Osteoblast (primary cell): ENCODE measurements around the gene JAZF1. TPM values are rescaled to one million over a fixed set of nuclear protein-coding genes. Genes with fewer than 3 reads are reported as not detected.

Source experiments
- DNase-seq: peaks from one replicate; pipeline ENCODE4 v3.0.0; 2011; ENCODE audit warnings: low spot score, mixed read lengths; ENCODE audit not compliant: insufficient read length; ENCODE audit errors: missing footprints
- H2AFZ ChIP-seq: 2 replicates; pipeline ENCODE4 v1.6.0; 2011; ENCODE audit warnings: mild to moderate bottlenecking, low read length
- H3K27ac ChIP-seq: 2 replicates; pipeline ENCODE4 v1.5.1; 2011; ENCODE audit warnings: mild to moderate bottlenecking, low read depth, low read length, moderate library complexity
- H3K27me3 ChIP-seq: 2 replicates; pipeline ENCODE4 v1.6.0; 2012; ENCODE audit warnings: mild to moderate bottlenecking, control low read depth, inconsistent platforms, low read length, moderate library complexity; ENCODE audit not compliant: insufficient read depth
- H3K36me3 ChIP-seq: 2 replicates; pipeline ENCODE4 v1.5.1; 2011; ENCODE audit warnings: mild to moderate bottlenecking, low read length, control low read depth, moderate library complexity; ENCODE audit not compliant: insufficient read depth
- H3K4me1 ChIP-seq: 2 replicates; pipeline ENCODE4 v1.5.1; 2011; ENCODE audit warnings: mild to moderate bottlenecking, low read length, control low read depth, moderate library complexity; ENCODE audit not compliant: insufficient read depth
- H3K4me2 ChIP-seq: 2 replicates; pipeline ENCODE4 v1.6.0; 2011; ENCODE audit warnings: mild to moderate bottlenecking, low read length; ENCODE audit not compliant: insufficient read depth
- H3K4me3 ChIP-seq: fragments of 200-600 bp; sonication (generic); 3 replicates; pipeline ENCODE4 v1.5.1; 2012; ENCODE audit warnings: mild to moderate bottlenecking, low read length, inconsistent platforms; ENCODE audit not compliant: insufficient read depth
- H3K79me2 ChIP-seq: 2 replicates; pipeline ENCODE4 v1.6.0; 2012; ENCODE audit warnings: mild to moderate bottlenecking, low read length, control low read depth, inconsistent platforms; ENCODE audit not compliant: insufficient read depth
- H3K9me3 ChIP-seq: 2 replicates; pipeline ENCODE4 v1.5.1; 2011; ENCODE audit warnings: low read depth, low read length, control low read depth
- H4K20me1 ChIP-seq: 2 replicates; pipeline ENCODE4 v1.6.0; 2012; ENCODE audit warnings: mild to moderate bottlenecking, low read length, control low read depth; ENCODE audit not compliant: insufficient read depth
- total RNA-seq: library from RNA; depleted of rRNA; stranded (reverse); fragments of >200 nt; gene quantifications from 2 replicates; pipeline ENCODE4 v1.2.3, GENCODE V29; 2012
- TF ChIP-seq, protein P1 (sequence below): IDR thresholded peaks from 2 replicates; pipeline ENCODE4 v1.5.1; 2011; ENCODE audit warnings: mild to moderate bottlenecking, low read depth, low read length, moderate library complexity; ENCODE audit errors: extremely low read depth

Gene JAZF1
- total RNA-seq, 1 donor: 15.9 TPM

DNA sequence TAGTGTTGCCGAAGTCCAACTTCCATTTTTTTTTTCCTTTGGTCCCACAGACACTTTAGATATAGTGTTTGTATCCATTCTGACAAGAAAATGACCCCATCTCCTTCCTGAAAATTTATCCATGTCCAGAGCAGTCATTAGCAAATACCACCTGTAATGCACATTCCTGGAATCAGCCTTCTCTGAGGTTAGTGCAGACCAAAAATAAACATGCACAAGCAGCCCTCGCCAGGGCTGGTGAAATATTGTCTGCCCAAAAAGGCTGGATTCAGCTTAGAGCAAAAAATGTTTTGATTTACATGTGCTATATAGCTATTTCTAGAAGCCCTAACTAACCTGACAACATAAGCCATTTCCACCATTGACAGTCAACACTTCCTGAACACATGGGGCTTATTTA lies 294.9 kb downstream of the JAZF1 start:
- Histone ChIP-seq H3K36me3 (no peaks in the 10 kb centered on the region), H3K4me3 (no peak overlapping the region), H4K20me1 (peaks cover 2% of the 10 kb centered on the region), H3K79me2 (no peaks in the 10 kb centered on the region), H2AFZ (no peak overlapping the region), H3K4me1 (no peaks in the 10 kb centered on the region), H3K4me2 (no peak overlapping the region), H3K27me3 (no peaks in the 10 kb centered on the region), H3K27ac (no peak overlapping the region), H3K9me3 (no peaks in the 10 kb centered on the region)
- no peak for DNase-seq
- TF ChIP-seq, protein P1, sequence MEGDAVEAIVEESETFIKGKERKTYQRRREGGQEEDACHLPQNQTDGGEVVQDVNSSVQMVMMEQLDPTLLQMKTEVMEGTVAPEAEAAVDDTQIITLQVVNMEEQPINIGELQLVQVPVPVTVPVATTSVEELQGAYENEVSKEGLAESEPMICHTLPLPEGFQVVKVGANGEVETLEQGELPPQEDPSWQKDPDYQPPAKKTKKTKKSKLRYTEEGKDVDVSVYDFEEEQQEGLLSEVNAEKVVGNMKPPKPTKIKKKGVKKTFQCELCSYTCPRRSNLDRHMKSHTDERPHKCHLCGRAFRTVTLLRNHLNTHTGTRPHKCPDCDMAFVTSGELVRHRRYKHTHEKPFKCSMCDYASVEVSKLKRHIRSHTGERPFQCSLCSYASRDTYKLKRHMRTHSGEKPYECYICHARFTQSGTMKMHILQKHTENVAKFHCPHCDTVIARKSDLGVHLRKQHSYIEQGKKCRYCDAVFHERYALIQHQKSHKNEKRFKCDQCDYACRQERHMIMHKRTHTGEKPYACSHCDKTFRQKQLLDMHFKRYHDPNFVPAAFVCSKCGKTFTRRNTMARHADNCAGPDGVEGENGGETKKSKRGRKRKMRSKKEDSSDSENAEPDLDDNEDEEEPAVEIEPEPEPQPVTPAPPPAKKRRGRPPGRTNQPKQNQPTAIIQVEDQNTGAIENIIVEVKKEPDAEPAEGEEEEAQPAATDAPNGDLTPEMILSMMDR: no peak

DNA sequence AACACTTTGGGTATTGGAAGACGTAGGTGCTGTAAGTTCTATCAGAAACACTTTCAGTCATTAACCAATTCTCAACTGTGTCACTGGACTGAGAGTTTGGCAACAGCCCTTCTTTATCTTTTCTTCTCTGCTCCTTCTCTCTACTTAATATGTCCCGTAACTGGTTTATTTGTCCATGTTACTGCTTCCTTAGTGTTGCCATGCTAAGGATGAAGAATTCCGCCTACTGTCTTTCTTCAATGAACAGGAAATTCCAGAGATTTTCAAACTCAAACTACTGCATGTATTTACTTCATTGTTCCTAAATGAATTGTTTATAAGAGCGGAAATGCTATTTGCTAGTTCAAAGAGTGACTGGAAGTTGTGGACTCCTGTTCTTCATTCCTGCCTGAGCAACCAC lies 296.9 kb downstream of the JAZF1 start:
- Histone ChIP-seq H3K27ac (no peak overlapping the region), H3K4me2 (no peak overlapping the region), H2AFZ (no peak overlapping the region)

DNA sequence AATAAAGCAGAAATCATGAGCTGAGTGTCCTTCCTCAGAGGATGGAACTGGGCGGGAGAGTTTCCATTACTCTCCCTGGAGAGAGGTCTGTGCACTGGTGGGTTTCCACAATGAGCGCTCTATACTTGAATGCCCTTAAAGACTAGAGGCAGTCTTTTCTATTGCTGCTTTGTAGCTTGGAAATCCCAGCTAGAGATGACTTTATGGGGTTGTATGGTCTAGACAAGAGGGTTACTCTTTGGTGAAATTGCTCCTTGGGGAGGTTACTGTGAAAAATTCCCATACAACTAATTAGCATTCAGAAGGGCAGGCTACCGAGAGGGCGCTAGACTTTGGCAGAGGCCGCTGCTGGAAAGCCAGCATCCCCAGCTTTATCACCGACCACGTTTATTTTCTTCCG lies 303.8 kb downstream of the JAZF1 start:
- DNase-seq: no peak
- Histone ChIP-seq H3K79me2 (no peaks in the 10 kb centered on the region), H3K27ac (no peak overlapping the region), H2AFZ (no peak overlapping the region), H3K4me1 (peaks cover 9% of the 10 kb centered on the region), H3K4me3 (no peak overlapping the region), H3K4me2 (no peak overlapping the region), H3K36me3 (no peaks in the 10 kb centered on the region), H3K9me3 (no peaks in the 10 kb centered on the region), H4K20me1 (peaks cover 9% of the 10 kb centered on the region), H3K27me3 (no peaks in the 10 kb centered on the region)
- TF ChIP-seq, protein P1: no peak

More for the DNA sequence above, 296.9 kb downstream of the JAZF1 start:
- H3K9me3 ChIP-seq: no peaks in the 10 kb centered on the region
- H3K36me3 ChIP-seq: no peaks in the 10 kb centered on the region
- no peak overlapping the region for H3K4me3 ChIP-seq
- no peaks in the 10 kb centered on the region for H3K79me2 ChIP-seq
- DNase-seq: no peak
- TF ChIP-seq, protein P1: no peak
- no peaks in the 10 kb centered on the region for H3K27me3 ChIP-seq
- no peaks in the 10 kb centered on the region for H3K4me1 ChIP-seq
- peaks cover 2% of the 10 kb centered on the region for H4K20me1 ChIP-seq

DNA sequence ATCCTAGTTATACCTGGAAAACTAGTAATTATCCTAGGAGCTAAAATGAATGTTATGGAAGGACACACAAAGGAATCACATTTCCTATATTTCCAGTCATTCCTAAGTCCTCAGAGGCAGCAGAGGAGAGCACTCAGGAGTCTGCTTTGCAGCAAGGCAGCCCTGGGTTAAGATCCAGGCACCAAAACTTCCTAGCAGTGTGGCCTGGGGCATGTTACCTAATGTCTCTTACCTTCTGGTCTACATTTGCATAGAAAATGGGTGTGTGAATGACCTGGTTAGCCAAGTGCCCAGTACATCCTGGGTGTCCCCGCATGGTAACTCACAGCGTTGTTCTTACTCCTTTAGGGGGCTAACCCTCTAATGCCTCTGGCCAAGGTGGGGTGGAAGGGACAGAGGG lies 304.8 kb downstream of the JAZF1 start:
- no peak overlapping the region for H2AFZ ChIP-seq
- no peak overlapping the region for H3K4me3 ChIP-seq
- H3K36me3 ChIP-seq: no peaks in the 10 kb centered on the region
- H3K27ac ChIP-seq: no peak overlapping the region
- TF ChIP-seq, protein P1: no peak
- no peak for DNase-seq
- no peaks in the 10 kb centered on the region for H3K27me3 ChIP-seq
- H3K4me1 ChIP-seq: peaks cover 9% of the 10 kb centered on the region
- H3K79me2 ChIP-seq: no peaks in the 10 kb centered on the region
- H3K9me3 ChIP-seq: no peaks in the 10 kb centered on the region
- H3K4me2 ChIP-seq: no peak overlapping the region
- peaks cover 7% of the 10 kb centered on the region for H4K20me1 ChIP-seq
